CD8-positive, alpha-beta memory T cell (primary cell): ENCODE data around the gene CELF4. TPM values are rescaled to one million over a fixed set of nuclear protein-coding genes. Genes with fewer than 3 reads are reported as not detected.
A peak's percentile ranks its signal among the peaks of the same experiment; 100 is the strongest.

Source experiments
- CTCF ChIA-PET: fragments of 350-600 bp; sonication (Branson Sonifier 250); formaldehyde crosslinking; loops from one replicate; lab custom pipeline; 2021; ENCODE audit warnings: antibody characterized with exemption; lab: Charles Lee
- POLR2A ChIA-PET: fragments of 350-600 bp; sonication (Branson Sonifier 250); formaldehyde crosslinking; loops from one replicate; lab custom pipeline; 2021; ENCODE audit warnings: antibody characterized with exemption; lab: Charles Lee
- DNase-seq, 5 donors: peaks; one replicate each; pipeline versions ENCODE4 v3.0.0 to v3.0.0-alpha.2; 2020 to 2022; ENCODE audit warnings: mixed read lengths in 1 of 5
- H3K27ac ChIP-seq: one replicate; pipeline ENCODE4 v1.7.0; 2013; ENCODE audit warnings: low read depth, mild to moderate bottlenecking, low read length, moderate library complexity
- H3K27me3 ChIP-seq: 2 replicates; pipeline ENCODE4 v1.7.0; 2013; ENCODE audit warnings: low read length, mild to moderate bottlenecking; ENCODE audit not compliant: insufficient read depth, poor library complexity, severe bottlenecking
- H3K36me3 ChIP-seq: 2 replicates; pipeline ENCODE4 v1.7.0; 2013; ENCODE audit warnings: mild to moderate bottlenecking, low read length, moderate library complexity; ENCODE audit not compliant: insufficient read depth
- H3K4me1 ChIP-seq: 2 replicates; pipeline ENCODE4 v1.7.0; 2013; ENCODE audit warnings: mild to moderate bottlenecking, low read length, moderate library complexity; ENCODE audit not compliant: insufficient read depth
- H3K4me3 ChIP-seq: 2 replicates; pipeline ENCODE4 v1.7.0; 2013; ENCODE audit warnings: mild to moderate bottlenecking, low read length
- H3K9me3 ChIP-seq: 2 replicates; pipeline ENCODE4 v1.7.0; 2013; ENCODE audit warnings: mild to moderate bottlenecking, low read length
- H3K27ac Mint-ChIP-seq, 8 donors: one replicate each; pipeline ENCODE4 v1.8.0; 2020 to 2021; ENCODE audit warnings: mixed read lengths in 8 of 8, mild to moderate bottlenecking in 6 of 8, inconsistent platforms in 3 of 8, moderate library complexity in 3 of 8
- H3K27me3 Mint-ChIP-seq, 2 donors: one replicate each; pipeline ENCODE4 v1.8.0; 2020 to 2021; ENCODE audit warnings: mixed read lengths in 2 of 2, mild to moderate bottlenecking in 1 of 2, moderate library complexity in 1 of 2
- H3K36me3 Mint-ChIP-seq, 3 donors: one replicate each; pipeline ENCODE4 v1.8.0; 2020 to 2021; ENCODE audit warnings: mixed read lengths in 3 of 3, inconsistent platforms in 1 of 3, mild to moderate bottlenecking in 1 of 3
- H3K4me1 Mint-ChIP-seq, 3 donors: one replicate each; pipeline ENCODE4 v1.8.0; 2020 to 2021; ENCODE audit warnings: mixed read lengths in 3 of 3, inconsistent platforms in 1 of 3, mild to moderate bottlenecking in 1 of 3
- H3K4me3 Mint-ChIP-seq, 7 donors: one replicate each; pipeline ENCODE4 v1.8.0; 2020 to 2021; ENCODE audit warnings: mixed read lengths in 7 of 7, mild to moderate bottlenecking in 6 of 7, moderate library complexity in 4 of 7, inconsistent platforms in 2 of 7
- H3K9me3 Mint-ChIP-seq, 5 donors: one replicate each; pipeline ENCODE4 v1.8.0; 2020 to 2022; ENCODE audit warnings: mixed read lengths in 5 of 5, mild to moderate bottlenecking in 3 of 5, moderate library complexity in 2 of 5, inconsistent platforms in 1 of 5
- polyA plus RNA-seq: library from polyadenylated mRNA; unstranded; fragments of 300-500 nt; fragmentation: Illumina TruSeq; gene quantifications from one replicate; pipeline ENCODE4 v1.2.3, GENCODE V29; 2021
- total RNA-seq, 2 experiments: library from RNA; stranded (reverse); gene quantifications; one replicate each; pipeline ENCODE4 v1.2.3, GENCODE V29; 2021

Gene CELF4
- total and polyA plus RNA-seq, 3 experiments from 2014 or later, result not detected

- Mint-ChIP-seq H3K36me3 (peaks cover 0 to 4% (median 0%) of the 10 kb centered on the region in 3 donors), H3K27ac (no peak overlapping the region), H3K4me1 (peaks cover 4 to 22% (median 15%) of the 10 kb centered on the region in 3 donors), H3K4me3 (peak overlapping the region in 2 of 7 donors; percentile 11 to 18), H3K9me3 (peaks cover 0 to 11% (median 3%) of the 10 kb centered on the region in 5 donors), H3K27me3 (peaks cover 56 to 68% of the 10 kb centered on the region in 2 donors)
- Histone ChIP-seq H3K9me3 (no peaks in the 10 kb centered on the region), H3K27ac (no peak overlapping the region), H3K4me1 (no peaks in the 10 kb centered on the region), H3K4me3 (no peak overlapping the region), H3K36me3 (no peaks in the 10 kb centered on the region), H3K27me3 (peaks cover 15% of the 10 kb centered on the region)
- POLR2A ChIA-PET, result no interaction called here
- DNase-seq, result no peak
- CTCF ChIA-PET, result no interaction called here
These were observed 3.1 kb upstream of the CELF4 start for GRCh38 chr18:37568671-37569070.

- ChIA-PET CTCF (no interaction called here), POLR2A (no interaction called here)
- no peak for DNase-seq
- H3K27me3 ChIP-seq, result peaks cover 15% of the 10 kb centered on the region
- H3K4me1 ChIP-seq, result no peaks in the 10 kb centered on the region
- Mint-ChIP-seq H3K36me3 (peaks cover 0 to 4% (median 0%) of the 10 kb centered on the region in 3 donors), H3K4me3 (peak overlapping the region in 6 of 7 donors; percentile 0 to 78 (median 40)), H3K27me3 (peaks cover 60 to 71% of the 10 kb centered on the region in 2 donors), H3K4me1 (peaks cover 4 to 22% (median 15%) of the 10 kb centered on the region in 3 donors), H3K9me3 (peaks cover 0 to 11% (median 3%) of the 10 kb centered on the region in 5 donors), H3K27ac (peak overlapping the region in 1 of 8 donors; percentile 11)
- H3K4me3 ChIP-seq, result no peak overlapping the region
- H3K9me3 ChIP-seq, result no peaks in the 10 kb centered on the region
- H3K27ac ChIP-seq, result no peak overlapping the region
- no peaks in the 10 kb centered on the region for H3K36me3 ChIP-seq
These were observed 2.4 kb upstream of the CELF4 start for GRCh38 chr18:37567994-37568359.

GRCh38 chr18:37567061-37567993 lies 1.7 kb upstream of the CELF4 start:
- Mint-ChIP-seq H3K36me3 (peaks cover 0 to 4% (median 0%) of the 10 kb centered on the region in 3 donors), H3K27ac (peak overlapping the region in 1 of 8 donors; percentile 11), H3K4me1 (peaks cover 4 to 22% (median 15%) of the 10 kb centered on the region in 3 donors), H3K9me3 (peaks cover 0 to 12% (median 3%) of the 10 kb centered on the region in 5 donors), H3K4me3 (peak overlapping the region in 5 of 7 donors; percentile 33 to 78 (median 43)), H3K27me3 (peaks cover 60 to 75% of the 10 kb centered on the region in 2 donors)
- no peaks in the 10 kb centered on the region for H3K9me3 ChIP-seq
- peaks cover 15% of the 10 kb centered on the region for H3K27me3 ChIP-seq
- no peak overlapping the region for H3K4me3 ChIP-seq
- POLR2A ChIA-PET, result no interaction called here
- H3K27ac ChIP-seq, result no peak overlapping the region
- DNase-seq, result no peak
- H3K4me1 ChIP-seq, result no peaks in the 10 kb centered on the region
- CTCF ChIA-PET, result no interaction called here
- H3K36me3 ChIP-seq, result no peaks in the 10 kb centered on the region

GRCh38 chr18:37566479-37567060 lies 972 bp upstream of the CELF4 start:
- H3K4me1 Mint-ChIP-seq, result peaks cover 4 to 22% (median 15%) of the 10 kb centered on the region in 3 donors

GRCh38 chr18:37565977-37566478 lies 430 bp upstream of the CELF4 start:
- no peak overlapping the region for H3K27ac ChIP-seq
- H3K4me1 ChIP-seq, result no peaks in the 10 kb centered on the region
- peaks cover 15% of the 10 kb centered on the region for H3K27me3 ChIP-seq
- POLR2A ChIA-PET, result no interaction called here
- no peaks in the 10 kb centered on the region for H3K9me3 ChIP-seq
- CTCF ChIA-PET, result no interaction called here
- H3K4me3 ChIP-seq, result no peak overlapping the region
- peak overlapping the region in 3 of 7 donors; percentile 32 to 64 (median 48) for H3K4me3 Mint-ChIP-seq
- no peak overlapping the region for H3K27ac Mint-ChIP-seq
- H3K36me3 Mint-ChIP-seq, result peaks cover 0 to 4% (median 0%) of the 10 kb centered on the region in 3 donors
- H3K9me3 Mint-ChIP-seq, result peaks cover 0 to 13% (median 3%) of the 10 kb centered on the region in 5 donors
- H3K27me3 Mint-ChIP-seq, result peaks cover 59 to 81% of the 10 kb centered on the region in 2 donors
- DNase-seq, result no peak
- no peaks in the 10 kb centered on the region for H3K36me3 ChIP-seq
- peaks cover 4 to 22% (median 15%) of the 10 kb centered on the region in 3 donors for H3K4me1 Mint-ChIP-seq

More at GRCh38 chr18:37566479-37567060, 972 bp upstream of the CELF4 start:
- peak overlapping the region in 6 of 7 donors; percentile 32 to 74 (median 57) for H3K4me3 Mint-ChIP-seq
- peaks cover 0 to 4% (median 0%) of the 10 kb centered on the region in 3 donors for H3K36me3 Mint-ChIP-seq
- Histone ChIP-seq H3K27me3 (peaks cover 15% of the 10 kb centered on the region), H3K36me3 (no peaks in the 10 kb centered on the region), H3K4me1 (no peaks in the 10 kb centered on the region), H3K4me3 (no peak overlapping the region), H3K27ac (no peak overlapping the region), H3K9me3 (no peaks in the 10 kb centered on the region)
- H3K27me3 Mint-ChIP-seq, result peaks cover 60 to 83% of the 10 kb centered on the region in 2 donors
- no peak for DNase-seq
- POLR2A ChIA-PET, result no interaction called here
- peaks cover 0 to 13% (median 3%) of the 10 kb centered on the region in 5 donors for H3K9me3 Mint-ChIP-seq
- H3K27ac Mint-ChIP-seq, result no peak overlapping the region
- CTCF ChIA-PET, result no interaction called here

- H3K27ac ChIP-seq, result no peak overlapping the region
- H3K27me3 ChIP-seq, result peaks cover 15% of the 10 kb centered on the region
- H3K4me3 ChIP-seq, result no peak overlapping the region
- Mint-ChIP-seq H3K27ac (no peak overlapping the region), H3K4me1 (peaks cover 4 to 22% (median 15%) of the 10 kb centered on the region in 3 donors), H3K4me3 (no peak overlapping the region), H3K27me3 (peaks cover 47 to 73% of the 10 kb centered on the region in 2 donors), H3K36me3 (peaks cover 0 to 4% (median 0%) of the 10 kb centered on the region in 3 donors), H3K9me3 (peaks cover 0 to 10% (median 3%) of the 10 kb centered on the region in 5 donors)
- DNase-seq, result no peak
- no peaks in the 10 kb centered on the region for H3K36me3 ChIP-seq
- ChIA-PET CTCF (no interaction called here), POLR2A (no interaction called here)
- H3K4me1 ChIP-seq, result no peaks in the 10 kb centered on the region
- no peaks in the 10 kb centered on the region for H3K9me3 ChIP-seq
These were observed 892 bp downstream of the CELF4 start for GRCh38 chr18:37564711-37565100.

GRCh38 chr18:37563931-37564392 lies 1.6 kb downstream of the CELF4 start:
- Mint-ChIP-seq H3K27ac (no peak overlapping the region), H3K27me3 (peaks cover 43 to 66% of the 10 kb centered on the region in 2 donors), H3K4me1 (peaks cover 4 to 22% (median 15%) of the 10 kb centered on the region in 3 donors)

More at GRCh38 chr18:37563931-37564392, 1.6 kb downstream of the CELF4 start:
- Mint-ChIP-seq H3K36me3 (peaks cover 0 to 4% (median 0%) of the 10 kb centered on the region in 3 donors), H3K9me3 (peaks cover 0 to 12% (median 3%) of the 10 kb centered on the region in 5 donors), H3K4me3 (no peak overlapping the region)
- no peak for DNase-seq
- Histone ChIP-seq H3K36me3 (no peaks in the 10 kb centered on the region), H3K27ac (no peak overlapping the region), H3K9me3 (no peaks in the 10 kb centered on the region), H3K27me3 (peaks cover 10% of the 10 kb centered on the region), H3K4me3 (no peak overlapping the region), H3K4me1 (no peaks in the 10 kb centered on the region)
- CTCF ChIA-PET, result no interaction called here
- POLR2A ChIA-PET, result no interaction called here
